GM20431 (cell line): Measurements from ENCODE around the gene KRT4.
"Not testable (repeated sequence)": the region's sequence is repeated elsewhere in the genome, so short reads cannot be mapped to it uniquely, and the experiment has no call there.

Source experiments
- in situ Hi-C: fragments of 300-500 bp; cut with MseI, MboI; formaldehyde crosslinking; loops from one replicate; pipeline ENCODE4 v1.15.0; 2020; ENCODE audit warnings: low sequenced_read_pairs; ENCODE audit not compliant: unreplicated experiment

The KRT4 gene

DNA sequence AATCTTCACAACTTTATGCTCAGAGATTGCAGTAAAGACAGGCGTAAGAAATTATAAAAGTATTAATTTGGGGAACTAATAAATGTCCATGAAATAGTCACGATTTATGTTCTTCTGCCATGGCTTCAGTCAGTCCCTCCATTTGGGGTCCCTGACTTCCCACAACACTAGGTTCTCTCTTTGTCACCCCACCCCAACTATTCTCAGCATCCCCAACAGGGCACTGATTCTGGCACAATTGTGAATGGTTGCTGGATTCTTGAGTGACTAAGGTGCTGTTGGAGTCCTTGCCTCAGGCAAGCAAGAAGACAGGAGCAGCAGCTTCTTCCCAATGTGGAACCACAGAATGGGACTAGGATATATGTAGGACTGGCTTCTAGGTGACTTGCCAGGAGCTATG is 52.1 kb downstream of the KRT4 start:
- in situ Hi-C loops = no loop called here

DNA sequence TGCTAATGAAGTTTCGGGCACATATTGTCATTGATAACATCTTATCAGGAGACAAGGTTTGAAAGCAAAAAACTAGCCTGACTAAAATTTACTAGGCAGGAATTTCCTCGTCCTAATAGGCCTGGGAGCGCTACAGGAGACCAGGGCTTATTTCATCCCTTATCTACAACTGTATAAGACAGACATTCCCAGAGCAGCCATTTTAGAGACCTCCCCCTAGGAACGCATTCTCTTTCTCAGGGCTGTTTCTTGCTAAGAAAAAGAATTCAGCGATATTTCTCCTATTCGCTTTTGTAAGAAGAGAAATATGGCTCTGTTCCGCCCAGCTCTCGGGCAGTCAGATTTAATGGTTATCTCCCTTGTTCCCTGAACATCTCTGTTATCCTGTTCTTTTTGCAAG is 52.7 kb downstream of the KRT4 start:
- in situ Hi-C loops = not testable (repeated sequence)

DNA sequence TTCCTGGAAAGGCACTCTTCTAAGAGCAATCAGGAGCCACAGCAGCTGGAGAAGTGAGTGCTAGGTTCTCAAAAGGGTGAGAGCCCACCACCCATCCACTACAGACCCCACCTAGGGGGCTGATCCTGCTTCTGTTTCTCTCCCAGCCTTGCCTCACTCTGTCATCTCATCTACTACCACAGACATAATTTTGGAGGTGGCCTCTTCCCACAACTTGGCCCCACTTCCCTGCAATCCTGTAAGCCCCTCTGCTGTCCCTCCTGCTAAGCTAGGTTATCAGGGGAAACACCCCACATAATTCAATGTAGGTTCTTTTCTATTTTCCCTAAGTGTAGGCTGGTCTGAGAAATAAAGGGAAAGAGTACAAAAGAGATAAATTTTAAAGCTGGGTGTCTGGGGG is 53.3 kb downstream of the KRT4 start:
- in situ Hi-C loops = no loop called here

- in situ Hi-C loops = no loop called here
These were observed 54.2 kb downstream of the KRT4 start for GRCh38 chr12:52759695-52760094.

DNA sequence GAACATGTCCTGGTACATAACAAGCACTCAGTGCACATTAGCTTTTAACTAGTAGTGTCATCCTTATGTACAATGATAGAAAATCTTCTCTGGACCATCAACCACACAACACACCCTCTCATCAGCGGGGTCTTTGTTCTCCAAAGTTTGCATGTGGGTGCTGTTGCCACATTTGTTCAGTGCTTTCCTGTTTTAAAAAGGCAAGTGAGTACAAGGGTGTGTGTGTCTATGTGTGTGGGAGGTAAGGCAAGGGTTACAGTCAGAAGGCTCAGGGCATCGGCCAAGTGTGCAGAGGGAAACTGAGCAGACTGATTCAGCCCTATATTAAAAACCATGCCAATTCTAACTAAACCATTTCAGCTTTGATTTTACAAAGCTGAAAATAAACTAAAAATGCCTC is 54.7 kb downstream of the KRT4 start:
- in situ Hi-C loops = no loop called here

- in situ Hi-C loops = no loop called here
These were observed 56.3 kb downstream of the KRT4 start for GRCh38 chr12:52757449-52758176.
